ENCODE results near the gene TMPRSS15.
"Not testable (repeated sequence)": the region's sequence is repeated elsewhere in the genome, so short reads cannot be mapped to it uniquely, and the experiment has no call there.

The TMPRSS15 gene

GRCh38 chr21:18398843-18399242 is 4.7 kb downstream of the TMPRSS15 start:
- H3K36me3 ChIP-seq (ENCODE audit: insufficient read depth, low read length): no peaks in the 10 kb centered on the region
- WGBS: 98% methylated on average over 4 of the region's 5 CpGs
- H3K4me1 ChIP-seq (ENCODE audit: insufficient read depth, low read length): peaks cover 10% of the 10 kb centered on the region; the same call in 1 of the 2 replicates
- no peaks in the 10 kb centered on the region for H3K27me3 ChIP-seq (ENCODE audit: insufficient read depth, low read length)
- H3K9ac ChIP-seq (ENCODE audit: low read depth, low read length): no peak overlapping the region
- no peak overlapping the region for H3K27ac ChIP-seq (ENCODE audit: low read depth, low read length)
- peaks cover 5% of the 10 kb centered on the region; the same call in 1 of the 2 replicates for H3K9me3 ChIP-seq (ENCODE audit: insufficient read depth, low read depth, low read length)
- no peak overlapping the region for H3K4me3 ChIP-seq (ENCODE audit: low read length)

- H3K27me3 ChIP-seq (ENCODE audit: insufficient read depth, low read length): no peaks in the 10 kb centered on the region
- no peaks in the 10 kb centered on the region for H3K36me3 ChIP-seq (ENCODE audit: insufficient read depth, low read length)
- no peak overlapping the region for H3K4me3 ChIP-seq (ENCODE audit: low read length)
- WGBS: 52% methylated on average over 1 of the region's 2 CpGs
- no peak overlapping the region for H3K27ac ChIP-seq (ENCODE audit: low read depth, low read length)
- H3K9ac ChIP-seq (ENCODE audit: low read depth, low read length): no peak overlapping the region
- peaks cover 13% of the 10 kb centered on the region for H3K9me3 ChIP-seq (ENCODE audit: insufficient read depth, low read depth, low read length)
- no peaks in the 10 kb centered on the region for H3K4me1 ChIP-seq (ENCODE audit: insufficient read depth, low read length)
Measured at GRCh38 chr21:18387994-18388393, 15.6 kb downstream of the TMPRSS15 start.

GRCh38 chr21:18384771-18385170 is 18.8 kb downstream of the TMPRSS15 start:
- no peaks in the 10 kb centered on the region for H3K9me3 ChIP-seq (ENCODE audit: insufficient read depth, low read depth, low read length)
- no peak overlapping the region for H3K4me3 ChIP-seq (ENCODE audit: low read length)
- H3K27me3 ChIP-seq (ENCODE audit: insufficient read depth, low read length): no peaks in the 10 kb centered on the region
- H3K9ac ChIP-seq (ENCODE audit: low read depth, low read length): no peak overlapping the region
- WGBS: no CpG with 5 or more reads among the region's 1 CpG
- no peaks in the 10 kb centered on the region for H3K4me1 ChIP-seq (ENCODE audit: insufficient read depth, low read length)
- no peak overlapping the region for H3K27ac ChIP-seq (ENCODE audit: low read depth, low read length)
- no peaks in the 10 kb centered on the region for H3K36me3 ChIP-seq (ENCODE audit: insufficient read depth, low read length)

GRCh38 chr21:18382934-18383619 is 20.5 kb downstream of the TMPRSS15 start:
- not testable (repeated sequence) for H3K9me3 ChIP-seq (ENCODE audit: insufficient read depth, low read depth, low read length); H3K4me1 ChIP-seq (ENCODE audit: insufficient read depth, low read length); H3K4me3 ChIP-seq (ENCODE audit: low read length); H3K9ac ChIP-seq (ENCODE audit: low read depth, low read length); H3K27ac ChIP-seq (ENCODE audit: low read depth, low read length); H3K36me3 ChIP-seq (ENCODE audit: insufficient read depth, low read length); H3K27me3 ChIP-seq (ENCODE audit: insufficient read depth, low read length)
- 93% methylated on average over 3 of the region's 4 CpGs for WGBS

GRCh38 chr21:18382141-18382540 is 21.4 kb downstream of the TMPRSS15 start:
- Histone ChIP-seq H3K36me3 (ENCODE audit: insufficient read depth, low read length) (no peaks in the 10 kb centered on the region), H3K27ac (ENCODE audit: low read depth, low read length) (no peak overlapping the region), H3K4me1 (ENCODE audit: insufficient read depth, low read length) (no peaks in the 10 kb centered on the region), H3K9ac (ENCODE audit: low read depth, low read length) (no peak overlapping the region), H3K27me3 (ENCODE audit: insufficient read depth, low read length) (no peaks in the 10 kb centered on the region), H3K4me3 (ENCODE audit: low read length) (no peak overlapping the region), H3K9me3 (ENCODE audit: insufficient read depth, low read depth, low read length) (no peaks in the 10 kb centered on the region)
- WGBS: 0% methylated on average over 1 of the region's 1 CpG

- Histone ChIP-seq H3K9me3 (ENCODE audit: insufficient read depth, low read depth, low read length) (no peaks in the 10 kb centered on the region), H3K27ac (ENCODE audit: low read depth, low read length) (no peak overlapping the region), H3K27me3 (ENCODE audit: insufficient read depth, low read length) (no peaks in the 10 kb centered on the region), H3K4me3 (ENCODE audit: low read length) (no peak overlapping the region), H3K36me3 (ENCODE audit: insufficient read depth, low read length) (no peaks in the 10 kb centered on the region), H3K9ac (ENCODE audit: low read depth, low read length) (no peak overlapping the region), H3K4me1 (ENCODE audit: insufficient read depth, low read length) (no peaks in the 10 kb centered on the region)
Measured at GRCh38 chr21:18373606-18374005, 30.0 kb downstream of the TMPRSS15 start.

- Histone ChIP-seq H3K36me3 (ENCODE audit: insufficient read depth, low read length) (no peaks in the 10 kb centered on the region), H3K4me3 (ENCODE audit: low read length) (no peak overlapping the region)
- 100% methylated on average over 1 of the region's 1 CpG for WGBS
Measured at GRCh38 chr21:18370301-18370700, 33.3 kb downstream of the TMPRSS15 start.

GRCh38 chr21:18369115-18369514 is 34.5 kb downstream of the TMPRSS15 start:
- WGBS: 64% methylated on average over 4 of the region's 4 CpGs
- H3K4me1 ChIP-seq (ENCODE audit: insufficient read depth, low read length): no peaks in the 10 kb centered on the region
- no peaks in the 10 kb centered on the region for H3K36me3 ChIP-seq (ENCODE audit: insufficient read depth, low read length)
- H3K4me3 ChIP-seq (ENCODE audit: low read length): no peak overlapping the region
- no peak overlapping the region for H3K9ac ChIP-seq (ENCODE audit: low read depth, low read length)
- H3K27me3 ChIP-seq (ENCODE audit: insufficient read depth, low read length): no peaks in the 10 kb centered on the region
- H3K27ac ChIP-seq (ENCODE audit: low read depth, low read length): no peak overlapping the region
- H3K9me3 ChIP-seq (ENCODE audit: insufficient read depth, low read depth, low read length): no peaks in the 10 kb centered on the region

More at GRCh38 chr21:18370301-18370700, 33.3 kb downstream of the TMPRSS15 start:
- H3K9ac ChIP-seq (ENCODE audit: low read depth, low read length): no peak overlapping the region
- H3K4me1 ChIP-seq (ENCODE audit: insufficient read depth, low read length): no peaks in the 10 kb centered on the region
- H3K27ac ChIP-seq (ENCODE audit: low read depth, low read length): no peak overlapping the region
- H3K9me3 ChIP-seq (ENCODE audit: insufficient read depth, low read depth, low read length): no peaks in the 10 kb centered on the region
- H3K27me3 ChIP-seq (ENCODE audit: insufficient read depth, low read length): no peaks in the 10 kb centered on the region

- Histone ChIP-seq H3K4me1 (ENCODE audit: insufficient read depth, low read length) (no peaks in the 10 kb centered on the region), H3K27me3 (ENCODE audit: insufficient read depth, low read length) (no peaks in the 10 kb centered on the region), H3K4me3 (ENCODE audit: low read length) (no peak overlapping the region), H3K36me3 (ENCODE audit: insufficient read depth, low read length) (no peaks in the 10 kb centered on the region), H3K9me3 (ENCODE audit: insufficient read depth, low read depth, low read length) (no peaks in the 10 kb centered on the region), H3K27ac (ENCODE audit: low read depth, low read length) (no peak overlapping the region), H3K9ac (ENCODE audit: low read depth, low read length) (no peak overlapping the region)
- 92% methylated on average over 5 of the region's 6 CpGs for WGBS
Measured at GRCh38 chr21:18368205-18368604, 35.4 kb downstream of the TMPRSS15 start.

GRCh38 chr21:18356801-18357200 is 46.8 kb downstream of the TMPRSS15 start:
- no peak overlapping the region for H3K9ac ChIP-seq (ENCODE audit: low read depth, low read length)
- H3K9me3 ChIP-seq (ENCODE audit: insufficient read depth, low read depth, low read length): no peaks in the 10 kb centered on the region
- 100% methylated on average over 1 of the region's 2 CpGs for WGBS

GRCh38 chr21:18354947-18355346 is 48.6 kb downstream of the TMPRSS15 start:
- no peaks in the 10 kb centered on the region for H3K27me3 ChIP-seq (ENCODE audit: insufficient read depth, low read length)
- H3K27ac ChIP-seq (ENCODE audit: low read depth, low read length): no peak overlapping the region
- H3K4me3 ChIP-seq (ENCODE audit: low read length): no peak overlapping the region
- no peak overlapping the region for H3K9ac ChIP-seq (ENCODE audit: low read depth, low read length)
- H3K36me3 ChIP-seq (ENCODE audit: insufficient read depth, low read length): no peaks in the 10 kb centered on the region
- H3K9me3 ChIP-seq (ENCODE audit: insufficient read depth, low read depth, low read length): no peaks in the 10 kb centered on the region
- H3K4me1 ChIP-seq (ENCODE audit: insufficient read depth, low read length): no peaks in the 10 kb centered on the region
- WGBS: no CpG with 5 or more reads among the region's 1 CpG

More at GRCh38 chr21:18356801-18357200, 46.8 kb downstream of the TMPRSS15 start:
- Histone ChIP-seq H3K4me1 (ENCODE audit: insufficient read depth, low read length) (no peaks in the 10 kb centered on the region), H3K4me3 (ENCODE audit: low read length) (no peak overlapping the region), H3K27me3 (ENCODE audit: insufficient read depth, low read length) (no peaks in the 10 kb centered on the region), H3K27ac (ENCODE audit: low read depth, low read length) (no peak overlapping the region), H3K36me3 (ENCODE audit: insufficient read depth, low read length) (no peaks in the 10 kb centered on the region)

- no peaks in the 10 kb centered on the region for H3K27me3 ChIP-seq (ENCODE audit: insufficient read depth, low read length)
- H3K27ac ChIP-seq (ENCODE audit: low read depth, low read length): no peak overlapping the region
- 98% methylated on average over 2 of the region's 2 CpGs for WGBS
- H3K9ac ChIP-seq (ENCODE audit: low read depth, low read length): no peak overlapping the region
- H3K9me3 ChIP-seq (ENCODE audit: insufficient read depth, low read depth, low read length): no peaks in the 10 kb centered on the region
- no peaks in the 10 kb centered on the region for H3K4me1 ChIP-seq (ENCODE audit: insufficient read depth, low read length)
- no peaks in the 10 kb centered on the region for H3K36me3 ChIP-seq (ENCODE audit: insufficient read depth, low read length)
- no peak overlapping the region for H3K4me3 ChIP-seq (ENCODE audit: low read length)
Measured at GRCh38 chr21:18350216-18350615, 53.4 kb downstream of the TMPRSS15 start.

Measured in HUES64 (cell line).